OCI-LY1 (cell line): ENCODE results near the gene XPR1.

Experiments used
- H2AFZ ChIP-seq: fragments of 200-600 bp; sonication (generic), shearing (Covaris generic); 2 replicates; pipeline ENCODE4 v1.6.0; 2014; ENCODE audit warnings: antibody characterized with exemption, mild to moderate bottlenecking, low read length
- H3F3A ChIP-seq: fragments of 200-600 bp; sonication (generic), shearing (Covaris generic); 2 replicates; pipeline ENCODE4 v1.6.0; 2014; ENCODE audit warnings: mild to moderate bottlenecking, antibody characterized with exemption, low read length, moderate library complexity; ENCODE audit not compliant: insufficient read depth
- H3K27ac ChIP-seq: fragments of 200-600 bp; sonication (generic); 2 replicates; pipeline ENCODE4 v1.5.1; 2014; ENCODE audit warnings: low read length, mixed run types, mild to moderate bottlenecking, low read depth; ENCODE audit not compliant: poor library complexity, severe bottlenecking
- H3K27me3 ChIP-seq: fragments of 200-600 bp; sonication (generic); 2 replicates; pipeline ENCODE4 v1.6.0; 2014; ENCODE audit warnings: antibody characterized with exemption, mild to moderate bottlenecking, low read length, moderate library complexity; ENCODE audit not compliant: insufficient read depth
- H3K36me3 ChIP-seq: fragments of 200-600 bp; sonication (generic); 2 replicates; pipeline ENCODE4 v1.6.1; 2014; ENCODE audit warnings: mild to moderate bottlenecking, antibody characterized with exemption, low read length, moderate library complexity, mixed read lengths; ENCODE audit not compliant: insufficient read depth
- H3K4me1 ChIP-seq: fragments of 200-600 bp; sonication (generic); 2 replicates; pipeline ENCODE4 v1.5.1; 2014; ENCODE audit warnings: mild to moderate bottlenecking, low read length, moderate library complexity; ENCODE audit not compliant: insufficient read depth, severe bottlenecking
- H3K4me2 ChIP-seq: fragments of 200-600 bp; sonication (generic), shearing (Covaris generic); 2 replicates; pipeline ENCODE4 v1.6.1; 2014; ENCODE audit warnings: low read length
- H3K4me3 ChIP-seq: fragments of 200-600 bp; sonication (generic); 2 replicates; pipeline ENCODE4 v1.5.1; 2014; ENCODE audit warnings: low read length, low read depth, mild to moderate bottlenecking, mixed read lengths; ENCODE audit not compliant: poor library complexity, severe bottlenecking
- H3K79me2 ChIP-seq: fragments of 200-600 bp; shearing (Covaris generic); 2 replicates; pipeline ENCODE4 v1.6.1; 2016; ENCODE audit warnings: mixed run types, low read length, mixed read lengths; ENCODE audit not compliant: insufficient read depth
- H3K9ac ChIP-seq: fragments of 200-600 bp; sonication (generic), shearing (Covaris generic); 2 replicates; pipeline ENCODE4 v1.6.1; 2014; ENCODE audit warnings: mild to moderate bottlenecking, low read length, mixed read lengths
- H3K9me2 ChIP-seq: fragments of 200-600 bp; sonication (generic), shearing (Covaris generic); 2 replicates; pipeline ENCODE4 v1.6.1; 2014; ENCODE audit warnings: low read depth, mild to moderate bottlenecking, low read length, mixed read lengths
- H3K9me3 ChIP-seq: fragments of 200-600 bp; shearing (Covaris generic); 2 replicates; pipeline ENCODE4 v1.6.1; 2014; ENCODE audit warnings: low read length, mixed read lengths
- H4K20me1 ChIP-seq: fragments of 200-600 bp; sonication (generic), shearing (Covaris generic); 2 replicates; pipeline ENCODE4 v1.6.0; 2016; ENCODE audit warnings: mild to moderate bottlenecking, low read length; ENCODE audit not compliant: insufficient read depth
- CTCF ChIP-seq: fragments of 200-600 bp; sonication (generic), shearing (Covaris generic); IDR thresholded peaks from 2 replicates; pipeline ENCODE4 v1.5.1; 2017; ENCODE audit warnings: mild to moderate bottlenecking, antibody characterized with exemption, low read length, moderate library complexity, mixed read lengths
- EZH2 ChIP-seq: fragments of 200-600 bp; sonication (generic), shearing (Covaris generic); IDR thresholded peaks from 2 replicates; pipeline ENCODE4 v1.8.0; 2017; ENCODE audit warnings: borderline replicate concordance, mixed run types, mild to moderate bottlenecking, antibody characterized with exemption, low read length, moderate library complexity, mixed read lengths

The XPR1 gene

GRCh38 chr1:180611016-180611930 is 20.5 kb upstream of the XPR1 start:
- H4K20me1 ChIP-seq, result no peaks in the 10 kb centered on the region
- no peak overlapping the region for H3K9ac ChIP-seq
- peak overlapping the region; percentile 36; the same call in 1 of the 2 replicates for H3K4me2 ChIP-seq
- no peaks in the 10 kb centered on the region for H3K36me3 ChIP-seq
- peaks cover 21% of the 10 kb centered on the region for H3K4me1 ChIP-seq
- H3K79me2 ChIP-seq, result no peaks in the 10 kb centered on the region
- peak overlapping the region; percentile 16 for H3K27ac ChIP-seq
- 0 out of 2 replicates have a peak, but pooled peaks cover 5% of the 10 kb centered on the region for H3F3A ChIP-seq
- H3K27me3 ChIP-seq, result no peaks in the 10 kb centered on the region
- TF ChIP-seq EZH2 (no peak), CTCF (no peak)
- peak overlapping the region; percentile 96 for H2AFZ ChIP-seq
- H3K4me3 ChIP-seq, result no peak overlapping the region
- H3K9me2 ChIP-seq, result no peaks in the 10 kb centered on the region
- no peaks in the 10 kb centered on the region for H3K9me3 ChIP-seq

GRCh38 chr1:180612632-180613031 is 19.2 kb upstream of the XPR1 start:
- TF ChIP-seq EZH2 (no peak), CTCF (no peak)
- no peak overlapping the region for H3K4me2 ChIP-seq
- no peaks in the 10 kb centered on the region for H3K9me3 ChIP-seq
- no peaks in the 10 kb centered on the region for H4K20me1 ChIP-seq
- H3K9me2 ChIP-seq, result no peaks in the 10 kb centered on the region
- H3K4me3 ChIP-seq, result no peak overlapping the region
- no peak overlapping the region for H3K27ac ChIP-seq
- no peaks in the 10 kb centered on the region for H3K27me3 ChIP-seq
- H3K79me2 ChIP-seq, result no peaks in the 10 kb centered on the region
- 0 out of 2 replicates have a peak, but pooled peaks cover 5% of the 10 kb centered on the region for H3F3A ChIP-seq
- H3K36me3 ChIP-seq, result no peaks in the 10 kb centered on the region
- H3K9ac ChIP-seq, result no peak overlapping the region
- H3K4me1 ChIP-seq, result peaks cover 25% of the 10 kb centered on the region
- no peak overlapping the region for H2AFZ ChIP-seq

GRCh38 chr1:180614730-180615129 is 17.1 kb upstream of the XPR1 start:
- 0 out of 2 replicates have a peak, but pooled peaks cover 5% of the 10 kb centered on the region for H3F3A ChIP-seq
- no peak overlapping the region for H3K27ac ChIP-seq
- no peaks in the 10 kb centered on the region for H3K36me3 ChIP-seq
- H4K20me1 ChIP-seq, result no peaks in the 10 kb centered on the region
- peaks cover 28% of the 10 kb centered on the region for H3K4me1 ChIP-seq
- no peaks in the 10 kb centered on the region for H3K79me2 ChIP-seq
- H3K9ac ChIP-seq, result no peak overlapping the region
- no peak overlapping the region for H3K4me3 ChIP-seq
- H3K9me2 ChIP-seq, result no peaks in the 10 kb centered on the region
- H3K27me3 ChIP-seq, result no peaks in the 10 kb centered on the region
- H3K4me2 ChIP-seq, result no peak overlapping the region
- H3K9me3 ChIP-seq, result no peaks in the 10 kb centered on the region
- TF ChIP-seq CTCF (no peak), EZH2 (no peak)
- H2AFZ ChIP-seq, result no peak overlapping the region
